GM18870 (cell line): Measurements from ENCODE around the gene LTV1.
A peak's percentile ranks its signal among the peaks of the same experiment; 100 is the strongest.
"Not testable (repeated sequence)": the region's sequence is repeated elsewhere in the genome, so short reads cannot be mapped to it uniquely, and the experiment has no call there.

ENCODE experiments used
- ATAC-seq: cut with Tn5 transposase; IDR thresholded peaks from one replicate; pipeline ENCODE4 v1.9.1; 2021; ENCODE audit warnings: moderate library complexity; ENCODE audit not compliant: unreplicated experiment

Gene LTV1

GRCh38 chr6:143842902-143843676 lies at the start of gene LTV1:
TSS of gene LTV1 (plus strand) at chr6:143843338. CDS start at chr6:143843478, 140 bp downstream.
- peak; percentile 98 for ATAC-seq

- not testable (repeated sequence) for ATAC-seq
Measured at GRCh38 chr6:143796551-143796950, 46.6 kb upstream of the LTV1 start.

- not testable (repeated sequence) for ATAC-seq
Measured at GRCh38 chr6:143798487-143798886, 44.7 kb upstream of the LTV1 start.

- no peak for ATAC-seq
Measured at GRCh38 chr6:143802833-143803565, 40.1 kb upstream of the LTV1 start.

GRCh38 chr6:143803769-143804568 lies 39.2 kb upstream of the LTV1 start:
- no peak for ATAC-seq

- ATAC-seq = no peak
Measured at GRCh38 chr6:143804835-143805239, 38.3 kb upstream of the LTV1 start.

- no peak for ATAC-seq
Measured at GRCh38 chr6:143806282-143807102, 36.6 kb upstream of the LTV1 start.

- no peak for ATAC-seq
Measured at GRCh38 chr6:143807103-143807772, 35.9 kb upstream of the LTV1 start.

GRCh38 chr6:143810745-143811144 lies 32.4 kb upstream of the LTV1 start:
- ATAC-seq = no peak

- ATAC-seq = no peak
Measured at GRCh38 chr6:143811501-143812157, 31.5 kb upstream of the LTV1 start.

GRCh38 chr6:143817621-143818020 lies 25.5 kb upstream of the LTV1 start:
- no peak for ATAC-seq

- no peak for ATAC-seq
Measured at GRCh38 chr6:143821359-143821758, 21.8 kb upstream of the LTV1 start.

GRCh38 chr6:143822584-143823024 lies 20.5 kb upstream of the LTV1 start:
- no peak for ATAC-seq

GRCh38 chr6:143823548-143823947 lies 19.6 kb upstream of the LTV1 start:
- ATAC-seq = no peak

GRCh38 chr6:143828572-143828971 lies 14.6 kb upstream of the LTV1 start:
- no peak for ATAC-seq

- ATAC-seq = no peak
Measured at GRCh38 chr6:143836150-143836549, 7.0 kb upstream of the LTV1 start.

GRCh38 chr6:143838395-143838794 lies 4.7 kb upstream of the LTV1 start:
- ATAC-seq = no peak

GRCh38 chr6:143839196-143839595 lies 3.9 kb upstream of the LTV1 start:
- no peak for ATAC-seq

GRCh38 chr6:143840595-143841265 lies 2.4 kb upstream of the LTV1 start:
- no peak for ATAC-seq
